HepG2 (cell line): ENCODE data around the gene CEBPA. TPM values are rescaled to one million over a fixed set of nuclear protein-coding genes. Genes with fewer than 3 reads are reported as not detected.
A peak's percentile ranks its signal among the peaks of the same experiment; 100 is the strongest.

Source experiments
- BHLHE40 ChIP-seq: IDR thresholded peaks from 2 replicates; pipeline ENCODE4 v1.6.1; 2011; ENCODE audit warnings: low read length, improper control_type of control experiment
- FOXO1 ChIP-seq: sonication (generic); formaldehyde crosslinking; IDR thresholded peaks from 2 replicates; pipeline ENCODE4 v1.4.0; 2020; ENCODE audit warnings: missing genetic modification reagents
- GATAD2A ChIP-seq: IDR thresholded peaks from 2 replicates; pipeline ENCODE4 v1.6.1; 2016
- KAT8 ChIP-seq: IDR thresholded peaks from 2 replicates; pipeline ENCODE4 v1.6.1; 2016; ENCODE audit warnings: missing genetic modification reagents, missing compliant biosample characterization
- MBD4 ChIP-seq: IDR thresholded peaks from 2 replicates; pipeline ENCODE4 v1.6.1; 2012; ENCODE audit warnings: low read length, inconsistent platforms, borderline replicate concordance
- MED1 ChIP-seq: sonication (generic); formaldehyde crosslinking; IDR thresholded peaks from 2 replicates; pipeline ENCODE4 v1.4.0; 2020; ENCODE audit warnings: missing genetic modification reagents
- RFX1 ChIP-seq: fragments of 450-650 bp; IDR thresholded peaks from 2 replicates; pipeline ENCODE4 v1.6.1; 2017
- SP4 ChIP-seq: sonication (generic); formaldehyde crosslinking; IDR thresholded peaks from 2 replicates; pipeline ENCODE4 v1.8.1; 2023; ENCODE audit warnings: mild to moderate bottlenecking, missing genetic modification reagents
- SSRP1 ChIP-seq: IDR thresholded peaks from 2 replicates; pipeline ENCODE4 v1.6.1; 2016; ENCODE audit warnings: control low read depth
- ZNF260 ChIP-seq: sonication (generic); formaldehyde crosslinking; IDR thresholded peaks from 2 replicates; pipeline ENCODE4 v1.4.0; 2020; ENCODE audit warnings: missing genetic modification reagents, low read depth, mild to moderate bottlenecking, borderline replicate concordance
- ZNF3 ChIP-seq: IDR thresholded peaks from 2 replicates; pipeline ENCODE4 v1.7.0; 2017; ENCODE audit warnings: inconsistent platforms
- ZNF317 ChIP-seq: sonication (generic); formaldehyde crosslinking; IDR thresholded peaks from 2 replicates; pipeline ENCODE4 v1.5.0; 2020; ENCODE audit warnings: mild to moderate bottlenecking, missing genetic modification reagents
- ZNF333 ChIP-seq: sonication (generic); formaldehyde crosslinking; IDR thresholded peaks from 2 replicates; pipeline ENCODE4 v1.4.0; 2020; ENCODE audit warnings: mild to moderate bottlenecking, missing genetic modification reagents, borderline replicate concordance
- ZNF546 ChIP-seq: sonication (generic); formaldehyde crosslinking; conservative IDR thresholded peaks from 2 replicates; pipeline ENCODE4 v1.8.1; 2023; ENCODE audit warnings: mild to moderate bottlenecking, missing genetic modification reagents
- ZNF614 ChIP-seq: IDR thresholded peaks from 2 replicates; pipeline ENCODE4 v1.6.1; 2018; ENCODE audit warnings: missing biosample characterization, missing genetic modification reagents, inconsistent platforms, borderline replicate concordance
- polyA plus RNA-seq, 8 experiments: library from polyadenylated mRNA; depleted of rRNA in 3 of 8; stranded (reverse) in 7 of 8; unstranded in 1 of 8; fragments of >200 nt; fragmentation: Illumina TruSeq in 4 of 8; extraction: Trizol in 4 of 8; gene quantifications; 2 replicates each; pipeline versions ENCODE4 v1.2.1 to v1.2.3, GENCODE V29; 2011 to 2016; ENCODE audit warnings: low read depth in 4 of 8, missing spikeins in 1 of 8, mixed read lengths in 1 of 8; ENCODE audit not compliant: insufficient read depth in 1 of 8
- total RNA-seq, 5 experiments: library from RNA; depleted of rRNA; stranded (reverse); fragments of >200 nt; fragmentation: Illumina TruSeq; extraction: Trizol; gene quantifications; 2 replicates each; pipeline ENCODE4 v1.2.3, GENCODE V29; 2016; ENCODE audit warnings: low read depth in 1 of 5
- TF ChIP-seq, protein P1 (sequence below): sonication (generic); formaldehyde crosslinking; IDR thresholded peaks from 2 replicates; pipeline ENCODE4 v1.5.1; 2020; ENCODE audit warnings: mild to moderate bottlenecking, missing genetic modification reagents, borderline replicate concordance
- TF ChIP-seq, protein P2 (sequence below): sonication (generic); formaldehyde crosslinking; IDR thresholded peaks from 2 replicates; pipeline ENCODE4 v1.4.0; 2020; ENCODE audit warnings: missing genetic modification reagents, borderline replicate concordance

The CEBPA gene
- total and polyA plus RNA-seq, 2 of the 13 experiments (the other 11 are each of a cell fraction or from before 2014, with no cell fraction given): 24.8 to 103 TPM

DNA sequence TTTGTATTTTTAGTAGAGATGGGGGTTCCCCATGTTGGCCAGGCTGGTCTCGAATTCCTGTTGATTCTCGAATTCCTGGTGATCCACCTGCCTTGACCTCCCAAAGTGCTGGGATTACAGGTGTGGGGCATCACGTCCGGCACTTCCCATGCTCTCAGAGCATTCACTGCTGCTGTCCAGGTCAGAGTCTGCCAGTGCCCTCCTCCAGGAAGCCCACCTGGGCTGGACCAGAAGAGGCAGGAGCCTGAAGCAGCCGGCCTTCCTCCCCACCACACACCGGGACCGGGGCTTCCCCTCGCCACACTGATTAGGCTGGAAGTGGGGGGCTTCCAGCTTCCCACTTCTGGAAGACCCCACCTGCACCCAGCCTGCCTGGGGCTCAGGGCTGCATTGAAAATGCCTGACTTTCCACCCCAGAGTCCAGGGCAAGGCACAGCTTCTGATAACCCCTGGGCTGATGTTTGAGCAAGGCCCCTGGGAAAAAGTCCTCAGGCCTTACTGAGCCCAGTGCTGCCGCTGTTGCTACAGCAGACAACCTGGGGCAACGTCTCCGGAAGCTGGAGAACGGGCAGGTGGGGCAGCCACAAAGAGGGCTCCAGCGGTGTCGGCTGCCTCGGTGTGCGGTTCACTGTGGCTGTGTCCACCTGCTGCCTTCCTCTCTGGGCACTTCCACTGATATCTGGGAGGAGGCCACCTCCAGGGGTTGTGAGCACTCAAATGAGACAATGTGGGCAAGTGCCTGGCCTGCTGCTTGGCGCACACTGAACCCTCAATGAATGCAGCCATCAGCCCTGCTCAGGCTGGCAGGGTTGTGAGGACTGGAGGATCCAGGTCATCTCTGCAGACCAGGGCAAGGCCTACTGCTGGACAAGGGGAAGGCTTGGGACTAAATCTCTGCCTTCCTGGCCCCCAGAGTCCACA is 22.6 kb downstream of the CEBPA start (continued):
- TF ChIP-seq, protein P1, sequence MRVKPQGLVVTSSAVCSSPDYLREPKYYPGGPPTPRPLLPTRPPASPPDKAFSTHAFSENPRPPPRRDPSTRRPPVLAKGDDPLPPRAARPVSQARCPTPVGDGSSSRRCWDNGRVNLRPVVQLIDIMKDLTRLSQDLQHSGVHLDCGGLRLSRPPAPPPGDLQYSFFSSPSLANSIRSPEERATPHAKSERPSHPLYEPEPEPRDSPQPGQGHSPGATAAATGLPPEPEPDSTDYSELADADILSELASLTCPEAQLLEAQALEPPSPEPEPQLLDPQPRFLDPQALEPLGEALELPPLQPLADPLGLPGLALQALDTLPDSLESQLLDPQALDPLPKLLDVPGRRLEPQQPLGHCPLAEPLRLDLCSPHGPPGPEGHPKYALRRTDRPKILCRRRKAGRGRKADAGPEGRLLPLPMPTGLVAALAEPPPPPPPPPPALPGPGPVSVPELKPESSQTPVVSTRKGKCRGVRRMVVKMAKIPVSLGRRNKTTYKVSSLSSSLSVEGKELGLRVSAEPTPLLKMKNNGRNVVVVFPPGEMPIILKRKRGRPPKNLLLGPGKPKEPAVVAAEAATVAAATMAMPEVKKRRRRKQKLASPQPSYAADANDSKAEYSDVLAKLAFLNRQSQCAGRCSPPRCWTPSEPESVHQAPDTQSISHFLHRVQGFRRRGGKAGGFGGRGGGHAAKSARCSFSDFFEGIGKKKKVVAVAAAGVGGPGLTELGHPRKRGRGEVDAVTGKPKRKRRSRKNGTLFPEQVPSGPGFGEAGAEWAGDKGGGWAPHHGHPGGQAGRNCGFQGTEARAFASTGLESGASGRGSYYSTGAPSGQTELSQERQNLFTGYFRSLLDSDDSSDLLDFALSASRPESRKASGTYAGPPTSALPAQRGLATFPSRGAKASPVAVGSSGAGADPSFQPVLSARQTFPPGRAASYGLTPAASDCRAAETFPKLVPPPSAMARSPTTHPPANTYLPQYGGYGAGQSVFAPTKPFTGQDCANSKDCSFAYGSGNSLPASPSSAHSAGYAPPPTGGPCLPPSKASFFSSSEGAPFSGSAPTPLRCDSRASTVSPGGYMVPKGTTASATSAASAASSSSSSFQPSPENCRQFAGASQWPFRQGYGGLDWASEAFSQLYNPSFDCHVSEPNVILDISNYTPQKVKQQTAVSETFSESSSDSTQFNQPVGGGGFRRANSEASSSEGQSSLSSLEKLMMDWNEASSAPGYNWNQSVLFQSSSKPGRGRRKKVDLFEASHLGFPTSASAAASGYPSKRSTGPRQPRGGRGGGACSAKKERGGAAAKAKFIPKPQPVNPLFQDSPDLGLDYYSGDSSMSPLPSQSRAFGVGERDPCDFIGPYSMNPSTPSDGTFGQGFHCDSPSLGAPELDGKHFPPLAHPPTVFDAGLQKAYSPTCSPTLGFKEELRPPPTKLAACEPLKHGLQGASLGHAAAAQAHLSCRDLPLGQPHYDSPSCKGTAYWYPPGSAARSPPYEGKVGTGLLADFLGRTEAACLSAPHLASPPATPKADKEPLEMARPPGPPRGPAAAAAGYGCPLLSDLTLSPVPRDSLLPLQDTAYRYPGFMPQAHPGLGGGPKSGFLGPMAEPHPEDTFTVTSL (CRISPR knock-in tag): 0 out of 2 replicates have a peak, but pooled peaks have one; percentile 21
- TF ChIP-seq GATAD2A (peak; percentile 59), ZNF317 (CRISPR knock-in tag) (peak; percentile 62; the same call in 1 of the 2 replicates), RFX1 (no peak), MED1 (CRISPR knock-in tag) (peak; percentile 65), KAT8 (CRISPR knock-in tag) (peak; percentile 42; the same call in 1 of the 2 replicates), BHLHE40 (no peak), MBD4 (no peak), SSRP1 (peak; percentile 74; the same call in 1 of the 2 replicates), SP4 (CRISPR knock-in tag) (peak; percentile 46; the same call in 1 of the 2 replicates), ZNF546 (CRISPR knock-in tag) (0 out of 2 replicates have a peak, but pooled peaks have one; percentile 47), ZNF3 (CRISPR knock-in tag) (no peak), ZNF260 (CRISPR knock-in tag) (no peak), ZNF333 (CRISPR knock-in tag) (peak; percentile 33; the same call in 1 of the 2 replicates), ZNF614 (CRISPR knock-in tag) (0 out of 2 replicates have a peak, but pooled peaks have one; percentile 24), FOXO1 (no peak; the same call in 1 of the 2 replicates)
- TF ChIP-seq, protein P2, sequence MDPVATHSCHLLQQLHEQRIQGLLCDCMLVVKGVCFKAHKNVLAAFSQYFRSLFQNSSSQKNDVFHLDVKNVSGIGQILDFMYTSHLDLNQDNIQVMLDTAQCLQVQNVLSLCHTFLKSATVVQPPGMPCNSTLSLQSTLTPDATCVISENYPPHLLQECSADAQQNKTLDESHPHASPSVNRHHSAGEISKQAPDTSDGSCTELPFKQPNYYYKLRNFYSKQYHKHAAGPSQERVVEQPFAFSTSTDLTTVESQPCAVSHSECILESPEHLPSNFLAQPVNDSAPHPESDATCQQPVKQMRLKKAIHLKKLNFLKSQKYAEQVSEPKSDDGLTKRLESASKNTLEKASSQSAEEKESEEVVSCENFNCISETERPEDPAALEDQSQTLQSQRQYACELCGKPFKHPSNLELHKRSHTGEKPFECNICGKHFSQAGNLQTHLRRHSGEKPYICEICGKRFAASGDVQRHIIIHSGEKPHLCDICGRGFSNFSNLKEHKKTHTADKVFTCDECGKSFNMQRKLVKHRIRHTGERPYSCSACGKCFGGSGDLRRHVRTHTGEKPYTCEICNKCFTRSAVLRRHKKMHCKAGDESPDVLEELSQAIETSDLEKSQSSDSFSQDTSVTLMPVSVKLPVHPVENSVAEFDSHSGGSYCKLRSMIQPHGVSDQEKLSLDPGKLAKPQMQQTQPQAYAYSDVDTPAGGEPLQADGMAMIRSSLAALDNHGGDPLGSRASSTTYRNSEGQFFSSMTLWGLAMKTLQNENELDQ (CRISPR knock-in tag): no peak
